ENCODE data around the gene KRT76. TPM values are rescaled to one million over a fixed set of nuclear protein-coding genes. Genes with fewer than 3 reads are reported as not detected.
A peak's percentile ranks its signal among the peaks of the same experiment; 100 is the strongest.

KRT76 gene
- total RNA-seq, 4 donors from 2014 or later = 0.15 TPM; not detected in 3

DNA sequence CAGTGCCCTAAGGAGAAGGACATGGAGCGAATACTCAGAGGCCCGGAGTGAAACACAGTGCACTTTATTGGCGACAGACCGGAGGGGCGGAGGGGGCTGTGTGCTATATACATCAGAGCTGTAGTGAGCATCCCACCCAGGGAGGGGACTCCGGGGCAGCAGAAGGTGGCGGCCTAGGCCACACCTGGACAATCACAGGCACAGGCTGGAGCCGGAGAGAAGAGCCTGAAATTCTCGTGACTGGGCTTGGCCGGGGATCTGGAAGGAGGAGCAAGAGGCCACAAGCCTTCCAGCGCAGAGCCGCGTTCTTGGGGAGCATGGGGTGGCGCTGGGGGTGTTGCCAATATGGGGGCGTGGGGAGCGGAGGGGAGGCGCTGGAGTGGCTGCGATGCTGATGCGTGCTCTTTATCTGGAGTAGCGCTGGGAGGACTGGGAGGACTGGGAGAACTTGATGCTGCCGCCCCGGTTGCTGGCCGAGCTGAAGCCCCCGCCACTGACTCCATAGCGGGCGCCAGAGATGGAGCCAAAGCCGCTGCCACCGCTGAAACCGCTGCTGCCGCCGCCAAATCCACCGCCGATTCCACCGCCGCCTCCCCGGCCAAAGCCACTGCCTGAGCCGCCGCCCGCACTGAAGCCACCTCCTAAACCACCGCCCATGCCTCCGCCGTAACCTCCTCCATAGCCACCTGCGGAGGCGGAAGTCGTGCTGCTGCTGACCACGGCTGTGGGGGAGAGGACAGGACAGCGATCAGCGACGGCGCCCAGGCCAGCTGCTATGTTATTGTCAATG is 12.7 kb upstream of the KRT76 start:
- TF ChIP-seq POLR2A (IDR thresholded peaks at IDR 0.05) (no peak), EP300 (IDR thresholded peaks at IDR 0.05) (no peak), POLR2AphosphoS5 (IDR thresholded peaks at IDR 0.05) (no peak)
- TF ChIP-seq, protein P1, sequence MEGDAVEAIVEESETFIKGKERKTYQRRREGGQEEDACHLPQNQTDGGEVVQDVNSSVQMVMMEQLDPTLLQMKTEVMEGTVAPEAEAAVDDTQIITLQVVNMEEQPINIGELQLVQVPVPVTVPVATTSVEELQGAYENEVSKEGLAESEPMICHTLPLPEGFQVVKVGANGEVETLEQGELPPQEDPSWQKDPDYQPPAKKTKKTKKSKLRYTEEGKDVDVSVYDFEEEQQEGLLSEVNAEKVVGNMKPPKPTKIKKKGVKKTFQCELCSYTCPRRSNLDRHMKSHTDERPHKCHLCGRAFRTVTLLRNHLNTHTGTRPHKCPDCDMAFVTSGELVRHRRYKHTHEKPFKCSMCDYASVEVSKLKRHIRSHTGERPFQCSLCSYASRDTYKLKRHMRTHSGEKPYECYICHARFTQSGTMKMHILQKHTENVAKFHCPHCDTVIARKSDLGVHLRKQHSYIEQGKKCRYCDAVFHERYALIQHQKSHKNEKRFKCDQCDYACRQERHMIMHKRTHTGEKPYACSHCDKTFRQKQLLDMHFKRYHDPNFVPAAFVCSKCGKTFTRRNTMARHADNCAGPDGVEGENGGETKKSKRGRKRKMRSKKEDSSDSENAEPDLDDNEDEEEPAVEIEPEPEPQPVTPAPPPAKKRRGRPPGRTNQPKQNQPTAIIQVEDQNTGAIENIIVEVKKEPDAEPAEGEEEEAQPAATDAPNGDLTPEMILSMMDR (IDR thresholded peaks at IDR 0.05) = no peak
- H3K36me3 ChIP-seq = no peaks in the 10 kb centered on the region
- peak overlapping the region in 1 of 2 donors; percentile 6 for H3K4me3 ChIP-seq
- 47% methylated on average over 6 of the region's 50 CpGs; no CpG with 5 or more reads in 1 of the 2 donors for WGBS, 2 donors (ENCODE audit: low coverage in 1 of 2)
- no peak for ATAC-seq
- H3K9me3 ChIP-seq = no peaks in the 10 kb centered on the region
- peaks cover 0 to 10% (median 0%) of the 10 kb centered on the region in 3 donors for H3K4me1 ChIP-seq
- peaks cover 66% of the 10 kb centered on the region for H3K27me3 ChIP-seq
- H3K27ac ChIP-seq = no peak overlapping the region

GRCh38 chr12:52788876-52789636 is 11.9 kb upstream of the KRT76 start:
- TF ChIP-seq EP300 (IDR thresholded peaks at IDR 0.05) = no peak
- TF ChIP-seq, protein P1 (IDR thresholded peaks at IDR 0.05) = no peak
- TF ChIP-seq POLR2A (IDR thresholded peaks at IDR 0.05) = no peak
- TF ChIP-seq POLR2AphosphoS5 (IDR thresholded peaks at IDR 0.05) = no peak
- 85 to 100% methylated on average over 1 to 4 of the region's 11 CpGs for WGBS, 2 donors (ENCODE audit: low coverage in 1 of 2)
- Histone ChIP-seq H3K36me3 (no peaks in the 10 kb centered on the region), H3K27ac (no peak overlapping the region), H3K27me3 (peaks cover 65% of the 10 kb centered on the region), H3K4me1 (peaks cover 0 to 10% (median 0%) of the 10 kb centered on the region in 3 donors), H3K4me3 (no peak overlapping the region), H3K9me3 (no peaks in the 10 kb centered on the region)
- no peak for ATAC-seq

DNA sequence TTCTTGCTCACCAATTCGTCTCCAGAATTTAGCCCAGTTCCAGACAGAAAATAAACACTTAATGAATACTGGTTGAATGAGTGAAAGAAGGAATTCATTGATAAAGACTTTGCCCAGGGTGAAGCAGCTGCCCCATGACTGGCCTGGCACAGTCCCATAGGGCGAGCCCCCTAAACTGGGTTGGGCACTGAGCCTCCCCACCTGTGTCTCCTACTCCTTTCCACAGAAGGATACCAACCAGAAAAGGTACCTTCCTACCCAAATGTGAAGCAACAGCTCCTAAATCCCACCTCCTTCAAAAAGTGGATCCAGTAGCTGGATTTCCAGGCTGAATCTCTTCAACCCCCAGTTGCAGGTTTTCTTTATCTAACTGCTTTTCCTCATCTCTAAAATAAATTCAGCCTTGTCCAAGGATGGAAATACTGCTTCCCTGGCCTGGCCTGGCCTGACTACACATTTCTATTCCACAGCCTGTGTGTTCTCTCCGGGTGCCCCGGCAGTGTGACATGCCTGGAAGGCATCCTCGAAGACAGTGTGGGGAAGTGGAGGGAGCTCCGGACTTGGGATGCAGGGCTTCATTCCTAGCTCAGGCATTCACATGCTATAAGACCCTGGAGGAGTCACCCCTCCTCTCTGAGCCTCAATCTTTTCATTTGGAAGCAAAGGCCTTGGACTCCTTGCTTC is 11.2 kb upstream of the KRT76 start:
- Histone ChIP-seq H3K27ac (no peak overlapping the region), H3K9me3 (no peaks in the 10 kb centered on the region), H3K4me3 (no peak overlapping the region), H3K27me3 (peaks cover 70% of the 10 kb centered on the region), H3K4me1 (peaks cover 0 to 10% (median 0%) of the 10 kb centered on the region in 3 donors), H3K36me3 (no peaks in the 10 kb centered on the region)
- TF ChIP-seq EP300 (IDR thresholded peaks at IDR 0.05) = no peak
- TF ChIP-seq, protein P1 (IDR thresholded peaks at IDR 0.05) = no peak
- TF ChIP-seq POLR2AphosphoS5 (IDR thresholded peaks at IDR 0.05) = no peak
- TF ChIP-seq POLR2A (IDR thresholded peaks at IDR 0.05) = no peak
- 81 to 100% methylated on average over 1 to 4 of the region's 6 CpGs for whole genome bisulfite sequencing, 2 donors (ENCODE audit: low coverage in 1 of 2)
- ATAC-seq = no peak

DNA sequence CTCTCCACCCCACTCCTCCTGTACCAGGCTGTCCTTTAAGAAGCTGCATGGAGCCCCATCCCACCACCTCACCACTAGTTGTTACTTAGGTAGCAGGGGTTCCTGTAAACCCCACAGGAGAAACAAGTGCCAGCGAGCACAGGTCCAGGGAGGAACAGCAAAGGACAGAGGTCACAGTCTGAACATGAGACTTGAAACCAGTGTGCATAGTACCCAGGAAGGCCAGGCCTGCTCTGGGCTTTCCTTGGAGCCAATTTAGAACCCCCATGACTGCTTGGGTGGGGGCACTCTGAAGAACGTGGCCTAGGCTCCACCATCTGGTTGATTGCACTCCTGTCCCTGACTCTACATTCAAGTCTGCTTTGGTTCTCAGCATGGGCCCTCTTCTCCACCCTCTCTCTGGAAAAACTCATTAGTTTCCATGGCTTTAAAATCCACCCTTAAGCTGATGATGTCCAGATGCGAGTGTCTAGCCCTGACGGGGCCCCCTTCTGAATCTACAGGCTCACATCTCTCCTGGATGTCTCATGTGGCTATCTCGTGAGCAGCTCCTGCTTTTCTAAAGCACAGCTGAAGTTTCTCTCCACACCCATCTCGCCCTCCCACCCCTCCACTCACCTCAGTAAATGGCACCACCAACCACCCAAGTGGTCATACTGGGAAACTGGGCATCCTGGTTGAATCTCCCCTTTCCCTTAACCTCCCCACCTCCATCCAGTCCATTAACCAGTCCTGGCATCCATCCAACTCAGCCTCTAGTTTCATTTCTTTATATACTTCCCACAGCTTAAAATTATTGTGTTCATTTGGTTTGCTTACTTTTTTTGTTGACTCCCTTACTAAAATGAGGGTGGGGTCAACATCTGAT is 10.4 kb upstream of the KRT76 start:
- Histone ChIP-seq H3K27ac (no peak overlapping the region), H3K27me3 (peaks cover 64% of the 10 kb centered on the region), H3K4me3 (no peak overlapping the region), H3K4me1 (peaks cover 0 to 10% (median 0%) of the 10 kb centered on the region in 3 donors), H3K9me3 (no peaks in the 10 kb centered on the region), H3K36me3 (no peaks in the 10 kb centered on the region)
- 63 to 66% methylated on average over 5 of the region's 6 CpGs for WGBS, 2 donors (ENCODE audit: low coverage in 1 of 2)
- ATAC-seq = no peak
- TF ChIP-seq EP300 (IDR thresholded peaks at IDR 0.05) (no peak), POLR2A (IDR thresholded peaks at IDR 0.05) (no peak)

Data from gastroesophageal sphincter (tissue), 4 donors.